HEK293 (cell line): Measurements from ENCODE around the gene PC.
A peak's percentile ranks its signal among the peaks of the same experiment; 100 is the strongest.

Source experiments
- CTCF ChIA-PET: fragments of 350-600 bp; formaldehyde crosslinking; extraction: SDS; loops from one replicate; lab custom pipeline; 2021; ENCODE audit warnings: antibody characterized with exemption; lab: Yijun Ruan, JAX
- POLR2A ChIA-PET: fragments of 300-600 bp; formaldehyde crosslinking; extraction: SDS; loops from one replicate; lab custom pipeline; 2020; ENCODE audit warnings: antibody characterized with exemption, inconsistent platforms; lab: Yijun Ruan, JAX
- H3K27ac ChIP-seq: fragments of 200-500 bp; sonication (Bioruptor generic); 2 replicates; pipeline ENCODE4 v1.5.1; 2014; ENCODE audit warnings: low read depth, low read length, control low read depth, inconsistent platforms; ENCODE audit errors: extremely low read depth
- H3K36me3 ChIP-seq, 2 experiments: fragments of 200-500 bp in 1 of 2; sonication (Bioruptor generic) in 1 of 2; 1 replicate in 1 of 2; 2 replicates in 1 of 2; pipeline ENCODE4 v1.5.1; 2014 to 2017; ENCODE audit warnings: inconsistent platforms in 2 of 2, low read length in 2 of 2; ENCODE audit not compliant: control insufficient read depth in 2 of 2, insufficient read depth in 1 of 2
- H3K4me1 ChIP-seq: fragments of 200-500 bp; sonication (Bioruptor generic); 2 replicates; pipeline ENCODE4 v1.5.1; 2014; ENCODE audit warnings: mild to moderate bottlenecking, low read length, inconsistent platforms; ENCODE audit not compliant: control insufficient read depth, insufficient read depth
- H3K4me3 ChIP-seq: 2 replicates; pipeline ENCODE4 v1.5.1; 2011; ENCODE audit warnings: low read depth, mild to moderate bottlenecking, control low read depth, low read length, moderate library complexity
- H3K9me3 ChIP-seq: fragments of 200-500 bp; sonication (Bioruptor generic); 2 replicates; pipeline ENCODE4 v1.5.1; 2014; ENCODE audit warnings: low read depth, low read length, inconsistent platforms; ENCODE audit not compliant: control insufficient read depth, insufficient read depth
- ELK4 ChIP-seq: IDR thresholded peaks from 2 replicates; pipeline ENCODE4 v1.6.1; 2011; ENCODE audit warnings: mild to moderate bottlenecking, low read depth, low read length, borderline replicate concordance
- GLI2 ChIP-seq: fragments of 450-650 bp; formaldehyde crosslinking; IDR thresholded peaks from 2 replicates; pipeline ENCODE4; 2017; ENCODE audit warnings: missing biosample characterization, missing genetic modification characterization, low read depth, borderline replicate concordance
- GLI4 ChIP-seq: fragments of 450-650 bp; formaldehyde crosslinking; IDR thresholded peaks from 2 replicates; pipeline ENCODE4 v1.5.1; 2016; ENCODE audit warnings: missing biosample characterization, missing genetic modification characterization
- HOXC10 ChIP-seq: sonication (generic); formaldehyde crosslinking; IDR thresholded peaks from 2 replicates; pipeline ENCODE4 v1.8.1; 2023; ENCODE audit warnings: mild to moderate bottlenecking, missing genetic modification reagents
- KLF1 ChIP-seq: fragments of 450-650 bp; formaldehyde crosslinking; IDR thresholded peaks from 2 replicates; pipeline ENCODE4 v1.5.1; 2016; ENCODE audit warnings: missing biosample characterization, missing genetic modification characterization
- REPIN1 ChIP-seq: fragments of 450-650 bp; formaldehyde crosslinking; IDR thresholded peaks from 2 replicates; pipeline ENCODE4 v1.5.1; 2017; ENCODE audit warnings: missing biosample characterization, missing genetic modification characterization, low read depth
- SETDB1 ChIP-seq: IDR thresholded peaks from one replicate; pipeline ENCODE4 v1.6.1; 2017; ENCODE audit warnings: mild to moderate bottlenecking, low read length, moderate library complexity, mixed read lengths; ENCODE audit not compliant: insufficient read length
- SP7 ChIP-seq: fragments of 450-650 bp; formaldehyde crosslinking; IDR thresholded peaks from 2 replicates; pipeline ENCODE4 v1.5.1; 2016; ENCODE audit warnings: missing biosample characterization, missing genetic modification characterization
- TRIM28 ChIP-seq: IDR thresholded peaks from 2 replicates; pipeline ENCODE4 v1.6.1; 2011; ENCODE audit warnings: low read length, control low read depth, borderline replicate concordance
- ZBTB21 ChIP-seq: fragments of 450-650 bp; formaldehyde crosslinking; IDR thresholded peaks from 2 replicates; pipeline ENCODE4 v1.5.1; 2017; ENCODE audit warnings: missing biosample characterization, missing genetic modification characterization
- ZBTB48 ChIP-seq: fragments of 450-650 bp; formaldehyde crosslinking; IDR thresholded peaks from 2 replicates; pipeline ENCODE4 v1.5.1; 2016; ENCODE audit warnings: missing biosample characterization, missing genetic modification characterization
- ZBTB6 ChIP-seq: fragments of 450-650 bp; formaldehyde crosslinking; IDR thresholded peaks from 2 replicates; pipeline ENCODE4 v1.5.1; 2017; ENCODE audit warnings: missing biosample characterization, missing genetic modification characterization
- ZFP3 ChIP-seq: fragments of 450-650 bp; formaldehyde crosslinking; IDR thresholded peaks from 2 replicates; pipeline ENCODE4 v1.5.1; 2016; ENCODE audit warnings: low read depth, missing biosample characterization, missing genetic modification characterization
- ZFP41 ChIP-seq: fragments of 450-650 bp; formaldehyde crosslinking; IDR thresholded peaks from 2 replicates; pipeline ENCODE4 v1.5.1; 2016; ENCODE audit warnings: missing biosample characterization, missing genetic modification characterization, borderline replicate concordance
- ZNF18 ChIP-seq: fragments of 450-650 bp; formaldehyde crosslinking; IDR thresholded peaks from 2 replicates; pipeline ENCODE4 v1.5.1; 2016; ENCODE audit warnings: missing biosample characterization, missing genetic modification characterization
- ZNF2 ChIP-seq: fragments of 450-650 bp; formaldehyde crosslinking; IDR thresholded peaks from 2 replicates; pipeline ENCODE4 v1.5.1; 2016; ENCODE audit warnings: missing biosample characterization, missing genetic modification characterization
- ZNF211 ChIP-seq: fragments of 450-650 bp; formaldehyde crosslinking; IDR thresholded peaks from 2 replicates; pipeline ENCODE4 v1.5.1; 2016; ENCODE audit warnings: low read depth, missing biosample characterization, missing genetic modification characterization
- ZNF274 ChIP-seq, 2 experiments: fragments of 200-500 bp in 1 of 2; fragments of 450-650 bp in 1 of 2; sonication (Bioruptor generic) in 1 of 2; formaldehyde crosslinking in 1 of 2; IDR thresholded peaks; 2 replicates each; pipeline versions ENCODE4 v1.5.1 to v1.6.1; 2014 to 2016; ENCODE audit warnings: borderline replicate concordance in 1 of 2, inconsistent platforms in 1 of 2, low read length in 1 of 2, missing biosample characterization in 1 of 2, missing genetic modification characterization in 1 of 2
- ZNF335 ChIP-seq: fragments of 450-650 bp; formaldehyde crosslinking; conservative IDR thresholded peaks from 2 replicates; pipeline ENCODE4 v1.5.1; 2016; ENCODE audit warnings: missing biosample characterization, missing genetic modification characterization
- ZNF394 ChIP-seq: fragments of 450-650 bp; formaldehyde crosslinking; IDR thresholded peaks from 2 replicates; pipeline ENCODE4 v1.5.1; 2016; ENCODE audit warnings: missing biosample characterization, missing genetic modification characterization, mild to moderate bottlenecking, moderate library complexity, borderline replicate concordance
- ZNF404 ChIP-seq: fragments of 450-650 bp; formaldehyde crosslinking; IDR thresholded peaks from 2 replicates; pipeline ENCODE4 v1.5.1; 2017; ENCODE audit warnings: missing biosample characterization, missing genetic modification characterization
- ZNF610 ChIP-seq: fragments of 450-650 bp; formaldehyde crosslinking; IDR thresholded peaks from 2 replicates; pipeline ENCODE4 v1.5.1; 2016; ENCODE audit warnings: missing biosample characterization, missing genetic modification characterization, borderline replicate concordance
- ZNF629 ChIP-seq: fragments of 450-650 bp; formaldehyde crosslinking; IDR thresholded peaks from 2 replicates; pipeline ENCODE4 v1.5.1; 2017; ENCODE audit warnings: missing biosample characterization, missing genetic modification characterization
- ZNF645 ChIP-seq: fragments of 450-650 bp; formaldehyde crosslinking; IDR thresholded peaks from 2 replicates; pipeline ENCODE4; 2016; ENCODE audit warnings: missing biosample characterization, missing genetic modification characterization
- ZNF768 ChIP-seq: fragments of 450-650 bp; formaldehyde crosslinking; IDR thresholded peaks from 2 replicates; pipeline ENCODE4 v1.5.1; 2018; ENCODE audit warnings: missing biosample characterization, mild to moderate bottlenecking, missing genetic modification characterization
- ZNF785 ChIP-seq: fragments of 450-650 bp; formaldehyde crosslinking; IDR thresholded peaks from 2 replicates; pipeline ENCODE4 v1.5.1; 2016; ENCODE audit warnings: missing biosample characterization, missing genetic modification characterization
- ZNF837 ChIP-seq: fragments of 450-650 bp; formaldehyde crosslinking; IDR thresholded peaks from 2 replicates; pipeline ENCODE4 v1.5.1; 2016; ENCODE audit warnings: missing biosample characterization, missing genetic modification characterization
- ZSCAN16 ChIP-seq: fragments of 450-650 bp; formaldehyde crosslinking; IDR thresholded peaks from 2 replicates; pipeline ENCODE4 v1.5.1; 2016; ENCODE audit warnings: missing biosample characterization, missing genetic modification characterization

The PC gene

GRCh38 chr11:66971488-66971887, 13.3 kb upstream of the PC start:
- Histone ChIP-seq H3K4me3 (no peak overlapping the region), H3K27ac (no peak overlapping the region), H3K4me1 (no peaks in the 10 kb centered on the region), H3K36me3 (no peaks in the 10 kb centered on the region), H3K9me3 (no peaks in the 10 kb centered on the region)
- CTCF ChIA-PET, result interaction anchor here (0.6 to 1.0 kb wide), 3 partner anchors 11 to 14 kb away, joined by 3 read pairs; partner anchors contain the start of gene PC
- TF ChIP-seq ZBTB6 (tag by site-specific recombination) (no peak), ZNF18 (tag by site-specific recombination) (no peak), ELK4 (no peak), ZFP3 (tag by site-specific recombination) (no peak), SP7 (tag by site-specific recombination) (no peak), ZNF785 (tag by site-specific recombination) (no peak), ZNF404 (no peak), HOXC10 (CRISPR knock-in tag) (no peak), ZNF837 (tag by site-specific recombination) (no peak)
- POLR2A ChIA-PET, result interaction anchor here (0.9 kb wide), 1 partner anchor 115 kb away, joined by 3 read pairs; no protein-coding TSS in a partner anchor

GRCh38 chr11:66970807-66971442, 12.7 kb upstream of the PC start:
- Histone ChIP-seq H3K9me3 (no peaks in the 10 kb centered on the region), H3K4me3 (no peak overlapping the region), H3K4me1 (no peaks in the 10 kb centered on the region), H3K27ac (no peak overlapping the region), H3K36me3 (no peaks in the 10 kb centered on the region)
- ChIA-PET POLR2A (interaction anchor here (0.9 kb wide), 1 partner anchor 115 kb away, joined by 3 read pairs; no protein-coding TSS in a partner anchor), CTCF (interaction anchor here (1.0 kb wide), 1 partner anchor 12 kb away, joined by 3 read pairs; no protein-coding TSS in a partner anchor)
- TF ChIP-seq REPIN1 (no peak), GLI2 (no peak), ZNF645 (tag by site-specific recombination) (no peak), ZBTB48 (tag by site-specific recombination) (no peak), ZFP41 (no peak), ZSCAN16 (tag by site-specific recombination) (no peak), SP7 (tag by site-specific recombination) (0 out of 2 replicates have a peak, but pooled peaks have one; percentile 31), ZNF610 (no peak), KLF1 (tag by site-specific recombination) (no peak), ZFP3 (tag by site-specific recombination) (no peak), ZNF394 (0 out of 2 replicates have a peak, but pooled peaks have one; percentile 15), ZNF335 (tag by site-specific recombination) (0 out of 2 replicates have a peak, but pooled peaks have one; percentile 27), ZNF274 (IDR thresholded peaks at IDR 0.05; ENCODE audit: low read length) (no peak), ZNF274 (tag by site-specific recombination; IDR thresholded peaks at IDR 0.05; ENCODE audit: borderline replicate concordance) (no peak), ZNF211 (tag by site-specific recombination) (no peak), TRIM28 (0 out of 2 replicates have a peak, but pooled peaks have one; percentile 32), ZNF768 (no peak), SETDB1 (peak; percentile 34), ZBTB21 (peak; percentile 44; the same call in 1 of the 2 replicates), ZNF629 (tag by site-specific recombination) (peak; percentile 49; the same call in 1 of the 2 replicates), GLI4 (no peak), ZNF2 (tag by site-specific recombination) (no peak)
